Stimulated activated CD8-positive, alpha-beta memory T cell treated with anti-CD3 and anti-CD28 coated beads, Interleukin-7, amount 100 ng/mL, for 4 hours (primary cell): ENCODE data around the gene C14orf119.
A peak's percentile ranks its signal among the peaks of the same experiment; 100 is the strongest.

Experiments
- DNase-seq, 2 donors: peaks; one replicate each; pipeline ENCODE4 v3.0.0-alpha.2; 2020; ENCODE audit warnings: low read depth in 2 of 2

The C14orf119 gene, protein sequence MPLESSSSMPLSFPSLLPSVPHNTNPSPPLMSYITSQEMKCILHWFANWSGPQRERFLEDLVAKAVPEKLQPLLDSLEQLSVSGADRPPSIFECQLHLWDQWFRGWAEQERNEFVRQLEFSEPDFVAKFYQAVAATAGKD

DNA sequence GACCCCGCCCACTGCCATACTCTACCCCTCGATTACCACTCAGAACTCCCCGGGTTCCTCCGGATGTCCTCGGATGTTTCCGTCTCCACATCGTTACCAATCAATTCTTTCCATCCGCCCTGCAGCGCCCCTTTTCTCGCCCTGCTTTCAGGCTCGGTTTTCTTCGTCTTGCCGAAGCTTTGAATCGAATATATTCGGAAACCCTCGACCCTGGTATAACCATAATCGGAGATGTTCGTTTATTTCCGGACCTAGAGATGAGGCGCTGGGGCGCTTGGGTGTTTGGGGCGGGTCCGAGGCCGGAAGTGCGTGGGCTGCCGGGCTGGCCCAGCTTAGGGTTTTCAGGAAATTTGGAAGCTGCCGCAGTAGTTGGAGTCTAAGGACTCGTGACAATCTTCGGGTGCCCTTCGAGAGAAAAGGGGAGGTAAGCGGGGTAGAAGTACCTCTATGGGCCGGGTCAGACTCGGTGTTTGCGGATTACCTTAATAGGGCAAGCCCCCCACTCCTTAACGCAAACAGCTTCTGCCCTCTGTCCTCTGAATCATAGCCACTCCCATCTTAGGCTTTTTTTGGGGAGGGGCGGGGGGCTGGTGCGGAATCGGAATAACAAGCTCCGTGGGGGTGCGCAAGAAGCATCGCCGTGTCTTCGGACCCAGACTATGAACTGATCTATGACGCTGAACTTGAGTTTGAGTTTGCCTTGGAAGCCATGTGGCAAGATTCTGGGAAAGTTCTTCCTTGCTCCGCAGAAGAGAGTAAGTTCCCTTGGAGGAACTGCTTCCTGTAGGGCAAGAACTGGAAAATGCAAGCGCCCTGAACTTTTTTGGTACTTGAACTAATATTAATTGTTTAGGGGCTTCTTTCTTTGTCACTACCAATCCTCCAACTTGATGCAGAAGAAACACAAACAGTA is at the start of gene C14orf119:
Gene C14orf119, plus strand, starts transcription at position 310 of the 913 bp plus-strand sequence. CDS start 2,154 bp downstream, outside the sequence.
- DNase-seq = peak; percentile 98 to 99

DNA sequence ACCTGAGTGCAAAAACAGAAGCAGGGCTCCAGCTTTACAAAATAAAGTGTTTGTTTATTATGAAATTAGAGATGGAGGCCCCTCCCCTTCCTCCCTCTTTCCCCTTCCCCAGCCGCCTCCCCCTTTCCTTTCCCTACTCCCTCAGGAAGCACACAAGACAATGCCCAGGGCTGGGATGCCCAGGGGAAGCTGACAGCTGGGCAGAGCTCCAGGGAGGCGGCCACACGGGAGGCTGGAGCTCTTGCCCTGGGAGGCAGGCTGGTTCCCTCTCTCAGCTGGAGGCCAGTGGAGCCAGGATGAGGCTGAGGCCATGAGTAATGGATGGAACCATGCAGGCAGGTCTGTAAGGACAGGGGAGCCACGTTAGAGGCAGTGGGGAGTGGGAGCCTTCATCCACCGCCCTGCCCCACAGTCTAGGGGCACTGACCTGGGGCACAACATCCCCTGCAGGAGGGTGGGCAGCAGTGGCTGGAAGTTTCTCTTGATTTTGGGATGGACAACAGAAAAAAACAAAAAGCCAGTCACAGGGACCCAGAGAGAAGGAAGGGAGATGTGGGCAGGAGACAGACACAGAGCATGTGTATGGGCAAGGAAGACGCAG is 48.2 kb upstream of the C14orf119 start:
- no peak for DNase-seq

DNA sequence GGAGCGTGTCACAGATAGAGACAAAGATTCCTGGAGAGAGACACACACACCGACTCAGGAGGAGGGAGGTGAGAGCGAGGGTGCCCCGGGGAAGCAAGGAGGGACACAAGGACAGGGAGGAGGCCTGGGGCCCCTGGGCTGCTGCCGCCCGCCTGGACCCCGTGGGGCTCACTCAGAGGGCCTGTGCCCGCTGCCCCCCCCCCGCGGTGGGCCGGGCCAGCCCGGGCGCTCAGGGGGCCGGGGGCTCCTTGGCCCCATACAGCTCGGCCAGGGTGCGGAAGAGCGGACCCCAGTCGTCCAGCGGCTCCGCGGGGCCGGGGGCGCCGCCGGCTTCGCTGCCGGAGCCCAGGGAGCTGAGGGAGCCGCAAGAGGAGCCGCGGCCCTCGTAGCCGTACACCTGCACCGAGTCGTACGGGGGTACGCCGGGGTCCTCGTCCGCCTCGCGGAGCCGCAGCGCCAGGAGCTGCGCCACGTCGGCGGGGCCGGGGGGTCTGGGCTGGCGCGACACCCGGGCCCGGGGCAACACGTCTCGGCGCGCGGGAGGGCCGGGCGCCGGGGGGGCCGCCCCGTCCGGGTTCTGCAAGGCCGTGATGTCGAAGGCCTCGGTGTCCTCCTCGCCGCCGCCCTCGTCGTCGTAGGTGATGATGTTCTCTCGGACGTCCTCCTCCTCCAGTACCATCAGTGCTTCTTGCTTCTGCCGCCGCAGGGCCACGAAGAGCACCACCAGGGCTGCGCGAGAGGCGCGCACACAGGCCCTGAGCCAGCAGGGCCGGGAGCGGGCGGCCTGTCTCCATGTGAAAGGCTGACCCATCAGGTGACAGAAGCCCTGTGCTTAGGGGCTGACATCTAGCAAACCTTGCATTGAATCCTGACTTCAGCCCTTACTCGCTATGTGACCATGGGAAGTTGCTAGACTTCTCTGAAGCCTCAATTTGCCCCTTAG is 47.3 kb upstream of the C14orf119 start:
- no peak for DNase-seq

DNA sequence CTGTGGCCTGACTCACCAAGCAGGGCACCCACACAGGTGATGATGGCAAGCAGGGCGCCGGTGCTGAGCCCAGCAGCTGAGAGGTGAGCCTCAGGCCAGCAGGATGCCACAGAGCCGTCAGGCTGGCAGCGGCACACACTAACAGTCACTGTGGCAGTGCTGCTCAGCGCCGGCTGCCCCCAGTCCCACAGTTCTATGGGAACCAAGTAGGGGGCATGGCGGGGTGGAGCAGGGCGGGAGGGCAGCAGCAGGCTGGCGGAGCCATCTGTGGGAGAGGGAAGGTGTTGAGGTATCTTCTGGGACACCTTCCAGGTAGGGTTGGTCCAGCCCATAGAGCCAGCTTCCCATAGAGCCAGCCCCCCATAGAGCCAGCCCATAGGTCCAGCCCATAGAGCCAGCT is 46.3 kb upstream of the C14orf119 start:
- DNase-seq = no peak

DNA sequence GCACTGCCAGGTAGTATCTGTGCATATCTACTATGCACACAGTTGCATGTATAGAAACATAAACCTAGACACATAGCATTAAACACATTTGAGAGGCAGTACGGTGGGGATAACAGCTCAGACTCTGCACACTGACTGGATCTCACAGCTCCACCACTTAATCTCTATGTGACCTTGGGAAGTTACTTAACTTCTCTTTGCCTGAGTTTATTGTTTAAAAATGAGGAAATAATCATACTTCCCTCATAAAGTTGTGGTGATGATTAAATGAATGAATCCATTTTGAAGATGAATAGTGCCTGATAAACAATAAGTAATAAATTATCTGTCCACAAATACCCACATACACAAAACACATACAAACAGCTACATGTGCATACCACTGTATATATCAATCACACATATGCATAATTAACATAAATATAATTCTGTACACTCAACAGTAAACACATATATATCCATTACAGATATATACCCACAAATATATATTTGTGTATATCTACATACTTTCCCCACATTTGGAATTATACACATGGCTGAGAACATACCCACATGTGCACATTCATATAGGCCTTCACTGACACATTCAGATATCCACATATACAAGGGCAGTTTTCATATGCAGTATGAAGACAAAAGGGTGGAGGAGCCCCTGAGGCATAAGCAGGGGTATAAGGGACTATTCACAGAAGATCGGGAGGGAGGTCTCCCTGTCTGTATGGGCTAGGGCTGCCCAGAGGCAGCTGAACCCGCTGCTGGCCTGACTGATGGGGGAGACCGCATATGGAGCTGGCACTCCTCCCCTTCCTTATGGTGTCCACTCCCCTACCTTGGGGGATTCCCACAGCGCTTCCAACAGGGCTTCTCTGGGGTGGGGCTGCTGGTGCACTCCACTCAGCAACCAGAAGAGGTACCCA is 43.9 kb upstream of the C14orf119 start:
- no peak for DNase-seq

DNA sequence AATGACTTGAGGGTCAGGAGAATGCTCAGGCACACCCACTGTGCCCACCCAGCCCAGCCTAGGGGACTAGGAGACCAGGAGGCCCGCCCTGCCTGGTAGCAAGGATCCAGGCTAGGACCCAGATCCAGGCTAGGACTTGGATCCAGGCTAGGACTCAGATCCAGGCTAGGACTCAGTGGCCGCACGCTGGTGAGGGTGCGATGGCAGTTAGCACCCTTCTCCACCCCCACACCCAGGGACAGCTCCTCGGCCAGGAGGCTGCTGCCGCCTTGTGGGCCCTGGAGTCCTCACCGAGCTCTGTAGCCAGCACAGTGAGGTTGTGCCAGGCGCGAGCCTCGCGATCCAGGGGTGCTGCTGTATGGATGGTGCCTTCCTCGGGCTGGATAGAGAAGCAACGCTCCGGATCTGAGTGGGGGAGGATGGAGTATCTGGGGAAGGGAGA is 43.1 kb upstream of the C14orf119 start:
- no peak for DNase-seq

DNA sequence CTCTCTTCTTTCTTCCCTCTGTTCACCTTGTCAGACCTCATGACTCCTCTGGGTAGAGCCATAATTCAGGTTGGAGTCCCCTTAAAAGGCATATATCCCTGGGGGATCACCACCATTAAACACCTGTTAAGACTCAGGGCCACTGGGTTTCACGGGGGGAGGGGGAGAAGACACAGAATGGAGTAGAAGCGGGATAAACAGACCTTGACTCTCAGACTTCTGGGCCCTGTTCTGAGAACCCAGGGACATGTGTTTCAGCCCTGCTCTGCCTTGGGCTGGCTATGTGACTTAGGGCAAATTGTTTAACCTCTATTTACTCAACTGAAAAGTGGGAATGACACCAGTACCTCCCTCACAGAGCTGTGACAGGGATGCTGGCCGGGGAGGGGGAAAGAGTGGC is 42.6 kb upstream of the C14orf119 start:
- DNase-seq = no peak

DNA sequence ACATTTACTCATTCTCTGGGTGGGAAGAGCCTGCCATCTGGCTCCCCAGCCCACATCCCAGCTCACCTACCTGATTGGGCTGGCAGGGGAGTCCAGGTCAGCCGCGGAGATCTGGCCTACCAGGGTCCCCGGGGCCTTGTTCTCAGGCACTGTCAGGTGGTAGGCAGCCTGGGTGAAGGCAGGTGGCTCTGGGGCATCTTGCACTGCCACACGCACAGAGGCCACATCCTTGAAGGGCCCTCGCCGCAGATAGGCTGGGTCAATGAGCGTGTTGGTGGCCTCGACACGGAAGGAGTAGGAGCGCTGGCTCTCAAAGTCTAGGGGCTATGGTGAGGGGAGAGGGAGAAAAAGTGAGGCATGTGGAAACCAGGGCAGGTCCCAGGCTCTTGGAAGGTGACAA is 41.9 kb upstream of the C14orf119 start:
- DNase-seq = no peak

DNA sequence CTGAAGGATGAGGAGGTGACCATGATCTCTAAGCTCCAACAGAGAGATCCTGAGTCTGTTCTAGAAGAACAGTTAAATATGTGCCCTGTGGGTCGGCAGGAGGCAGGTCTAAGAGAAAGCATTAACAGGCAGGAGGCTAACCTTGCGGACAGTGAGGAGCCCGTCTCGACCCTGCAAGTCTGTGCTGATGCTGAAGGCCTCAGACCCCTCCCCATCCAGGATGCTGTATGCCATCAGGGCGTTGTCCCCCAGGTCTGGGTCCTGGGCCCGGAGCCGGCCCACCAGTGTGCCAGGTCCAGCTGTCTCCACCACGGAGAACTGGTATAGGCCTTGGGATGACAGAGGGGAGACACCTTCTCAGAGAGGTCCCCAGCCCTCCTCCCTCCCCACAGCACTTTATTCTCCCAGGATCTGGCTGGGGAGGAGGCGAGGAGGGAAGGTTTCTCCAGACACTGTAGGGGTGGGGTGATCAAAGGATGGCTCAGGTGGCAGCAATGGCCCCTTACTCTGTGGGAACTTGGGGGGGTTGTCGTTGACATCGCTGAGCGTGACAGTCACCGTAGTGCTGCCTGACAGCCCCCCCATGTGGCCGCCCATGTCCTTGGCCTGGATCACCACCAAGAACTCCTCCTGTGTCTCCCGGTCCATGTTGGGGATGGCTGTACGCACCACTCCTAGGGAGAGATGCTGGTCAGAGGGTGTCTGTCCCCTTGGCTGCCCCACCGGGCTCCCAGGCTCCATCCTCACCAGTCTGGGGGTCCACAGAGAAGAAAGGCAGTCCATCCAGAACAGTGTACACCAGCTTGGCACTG is 41.1 kb upstream of the C14orf119 start:
- DNase-seq = no peak

DNA sequence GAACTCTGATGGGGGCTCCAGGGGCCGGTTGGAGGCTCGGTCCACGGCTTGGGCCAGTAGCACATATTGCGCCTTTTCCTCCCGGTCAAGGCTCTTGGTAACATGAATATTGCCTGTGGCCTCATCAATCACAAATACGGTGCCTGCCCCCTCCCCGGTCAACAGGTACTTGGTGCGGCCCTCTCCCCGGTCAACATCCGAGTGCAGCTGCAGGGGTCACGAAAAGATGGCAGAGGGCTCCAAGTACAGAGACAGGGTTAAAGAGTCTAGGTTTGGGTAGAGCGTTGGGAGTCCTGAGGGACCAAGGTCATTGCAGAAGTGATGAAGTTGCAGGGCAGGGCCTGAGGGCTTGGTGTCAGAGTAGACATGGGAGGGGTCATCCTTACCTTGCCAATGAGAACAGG is 40.2 kb upstream of the C14orf119 start:
- no peak for DNase-seq

DNA sequence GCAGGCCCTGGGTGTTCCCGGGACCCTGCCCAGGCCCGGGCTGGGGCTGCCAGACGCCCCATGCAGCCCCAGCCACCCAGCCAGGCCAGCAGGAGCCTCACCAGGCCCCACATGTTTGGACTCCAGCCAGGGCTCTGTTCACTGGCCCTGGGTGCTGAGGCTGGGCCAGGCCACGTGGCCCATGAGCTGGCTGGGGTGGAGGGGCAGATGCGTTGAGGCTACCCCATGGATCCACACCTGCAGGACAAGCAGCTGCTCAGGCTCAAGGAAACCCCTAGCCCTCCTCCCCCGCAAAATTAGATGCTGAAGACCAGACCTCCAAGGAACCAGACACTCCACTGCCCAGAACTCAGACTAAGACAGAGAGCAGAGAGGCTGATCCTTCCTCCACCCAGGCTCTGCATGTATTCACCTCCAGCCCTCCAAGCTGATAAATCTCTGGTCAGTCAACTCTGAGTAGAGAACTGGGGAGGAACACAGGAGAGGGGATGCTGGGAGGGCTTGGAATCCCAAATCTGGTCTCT is 39.6 kb upstream of the C14orf119 start:
- DNase-seq = no peak

DNA sequence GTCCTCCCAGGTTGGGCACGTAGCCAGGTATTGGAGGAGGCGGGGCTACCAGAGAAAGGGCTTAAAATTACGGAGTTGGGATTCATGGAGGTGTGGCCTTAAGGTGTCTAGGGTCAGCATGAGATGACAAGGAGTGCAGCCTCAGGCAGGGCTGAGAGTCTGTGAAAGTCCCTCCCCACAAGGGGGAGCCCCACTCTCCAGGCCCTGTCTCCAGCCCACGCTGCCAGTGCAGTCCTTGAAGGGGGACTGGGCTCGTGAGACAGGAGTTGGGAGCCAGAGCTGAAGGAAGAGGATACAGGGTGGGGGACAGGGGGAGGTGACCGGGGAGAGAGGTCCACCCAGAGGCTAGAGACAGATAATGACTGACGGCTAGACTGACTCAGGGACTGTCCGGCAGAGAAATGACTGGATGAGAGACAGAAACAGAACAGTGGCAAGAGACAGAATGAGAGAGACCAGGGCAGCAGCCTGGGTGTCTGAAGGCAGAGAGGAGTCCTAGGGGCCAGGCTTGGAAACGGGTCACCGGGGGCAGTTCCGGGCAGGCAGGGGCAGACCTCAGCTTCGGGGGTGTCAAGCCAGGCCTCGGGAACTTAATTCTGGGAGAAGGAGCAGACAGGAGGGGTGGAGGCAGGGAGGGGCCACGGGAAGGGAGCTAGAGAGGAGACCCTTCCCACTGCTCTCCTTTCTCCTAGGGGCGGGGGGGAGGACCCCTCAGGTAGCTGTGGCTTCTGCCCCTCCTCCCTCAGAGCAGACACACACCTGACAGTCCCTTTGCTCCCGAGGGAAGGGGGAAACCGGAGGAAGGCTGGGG is 39.0 kb upstream of the C14orf119 start:
- DNase-seq = peak; percentile 47 to 57

DNA sequence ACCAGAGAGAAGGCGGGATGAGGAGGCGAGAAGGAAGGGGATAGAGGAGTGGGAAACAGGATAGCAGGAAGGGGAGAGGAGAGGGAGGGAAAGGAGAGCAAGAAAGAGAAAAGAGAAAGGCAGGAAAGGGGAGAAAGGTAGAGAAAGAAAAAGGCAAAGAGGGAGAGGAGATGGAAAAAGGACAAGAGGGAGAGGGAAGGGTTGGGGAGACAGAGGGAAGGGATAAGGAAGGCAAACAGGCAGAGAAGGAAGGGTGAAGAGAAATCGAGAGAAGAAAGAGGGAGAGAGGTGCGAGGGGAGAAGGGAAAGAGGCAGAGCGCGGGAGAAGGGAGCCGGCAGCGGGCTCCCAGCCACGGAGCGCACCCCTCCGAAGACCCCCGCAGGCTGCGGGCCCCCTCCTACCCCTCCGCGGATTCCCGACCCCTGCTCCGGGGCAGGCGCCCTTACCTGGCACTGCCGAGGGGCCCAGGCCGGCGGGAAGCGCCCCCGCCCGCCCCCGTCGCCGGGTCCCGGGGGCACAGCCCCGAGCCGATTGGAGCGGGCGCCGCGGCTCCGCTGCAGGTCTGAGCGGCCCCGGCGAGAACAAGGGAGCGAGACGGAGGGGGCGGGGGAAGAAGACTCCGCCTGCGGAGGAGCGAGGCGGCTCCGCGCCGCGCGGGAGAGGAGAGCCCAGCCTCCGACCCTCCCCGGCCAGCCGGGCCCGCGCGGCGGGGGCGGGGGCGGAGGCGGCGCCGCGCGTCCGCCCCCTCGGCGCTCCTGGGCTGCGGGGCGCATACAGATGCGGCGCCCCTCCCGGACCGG is 38.1 kb upstream of the C14orf119 start, which contains the start of gene CDH24:
Gene CDH24, minus strand, starts transcription at position 565 of the 801 bp plus-strand sequence. CDS start 1,787 bp downstream, outside the sequence.
- DNase-seq = peak in 1 of 2 donors; percentile 67

DNA sequence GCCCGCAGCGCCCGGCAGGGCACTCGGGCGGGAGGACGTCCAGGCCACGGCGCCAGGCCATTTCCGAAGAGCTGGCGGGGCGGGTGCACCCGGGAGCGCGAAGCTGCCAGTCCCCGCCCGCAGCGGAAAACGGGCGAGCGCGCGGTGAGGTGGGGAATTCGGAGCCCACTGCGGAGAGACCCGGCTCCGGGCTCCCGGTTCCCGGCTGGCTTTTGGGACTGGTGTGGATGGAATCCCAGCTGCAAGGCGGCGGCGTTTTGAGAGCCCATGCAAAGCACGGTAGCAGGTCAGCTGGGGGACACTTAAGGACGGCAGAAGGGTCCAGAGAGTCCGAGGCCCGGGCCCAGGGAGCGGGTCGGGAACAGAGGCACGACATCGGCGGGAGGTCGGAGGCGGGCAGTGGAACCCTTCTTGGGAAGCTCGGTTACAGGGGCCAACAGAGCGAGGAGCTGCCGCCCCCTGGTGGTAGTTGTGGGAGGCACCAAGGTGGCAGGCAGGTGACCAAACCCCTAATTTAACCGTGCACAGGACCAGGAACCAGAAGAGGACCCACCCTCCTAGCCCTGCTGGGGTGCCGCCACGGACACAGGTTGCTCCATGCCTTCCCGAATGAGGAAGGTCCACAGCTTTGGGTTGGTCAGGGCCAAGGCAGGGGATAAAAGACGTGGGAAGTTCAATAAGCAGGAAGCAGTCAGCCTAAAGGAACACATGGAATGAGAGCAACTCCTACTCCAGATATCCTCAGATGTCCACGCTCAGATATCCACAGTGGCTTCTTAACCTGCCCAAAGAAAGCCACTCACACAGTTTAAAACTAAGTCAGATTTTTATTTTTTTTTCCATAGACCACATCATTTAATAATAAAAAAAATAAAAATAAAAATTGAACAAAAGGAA is 37.3 kb upstream of the C14orf119 start:
- peak; percentile 74 to 77 for DNase-seq

DNA sequence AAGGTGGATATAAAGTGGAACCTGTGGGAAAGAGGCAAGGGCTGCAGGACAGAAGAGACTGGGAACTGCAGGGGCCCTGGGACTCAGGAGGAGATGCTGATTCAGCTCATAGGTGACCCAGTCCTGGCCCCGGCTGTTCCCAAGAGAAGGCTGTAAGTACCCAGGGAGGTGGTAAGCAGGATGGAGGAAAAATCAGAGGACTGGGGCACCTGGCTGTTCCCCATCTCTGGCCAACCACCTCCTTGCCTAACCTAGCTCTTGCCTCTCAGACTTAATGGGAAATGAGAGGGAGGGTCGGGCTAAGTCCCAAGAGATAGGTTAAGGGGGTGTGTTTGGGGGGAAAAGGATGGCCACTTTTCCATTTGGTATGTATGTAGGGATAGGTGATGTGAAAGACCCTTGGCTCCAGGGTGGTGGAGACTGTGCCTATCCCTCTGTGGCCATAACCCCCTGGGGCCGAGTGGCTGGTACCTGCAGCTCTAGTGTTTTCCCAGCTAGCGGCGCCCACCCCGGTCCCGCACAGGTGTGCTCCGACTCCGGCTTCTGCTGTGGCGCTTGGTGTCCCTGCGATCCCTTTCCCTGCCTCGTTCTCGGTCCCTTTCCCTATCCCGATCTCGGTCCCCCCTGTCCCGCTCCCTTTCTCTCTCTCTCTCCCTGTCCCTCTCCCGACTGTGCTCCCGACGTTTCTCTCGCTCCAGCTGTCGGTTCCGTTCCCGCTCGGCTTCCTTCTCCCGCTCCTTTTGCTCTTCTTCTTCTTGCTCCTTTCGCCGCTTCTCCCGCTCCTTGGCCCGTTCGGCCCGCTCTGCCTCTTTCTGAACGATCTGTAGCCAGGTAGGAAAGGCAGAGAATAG is 36.4 kb upstream of the C14orf119 start:
- no peak for DNase-seq
